IPS DF 4.7 (cell line): ENCODE results near the gene PTPRN.

Source experiments
- DNase-seq: peaks from one replicate; pipeline ENCODE4 v3.0.0-alpha.2; 2013; ENCODE audit warnings: low spot score; ENCODE audit errors: extremely low read depth

Gene PTPRN

DNA sequence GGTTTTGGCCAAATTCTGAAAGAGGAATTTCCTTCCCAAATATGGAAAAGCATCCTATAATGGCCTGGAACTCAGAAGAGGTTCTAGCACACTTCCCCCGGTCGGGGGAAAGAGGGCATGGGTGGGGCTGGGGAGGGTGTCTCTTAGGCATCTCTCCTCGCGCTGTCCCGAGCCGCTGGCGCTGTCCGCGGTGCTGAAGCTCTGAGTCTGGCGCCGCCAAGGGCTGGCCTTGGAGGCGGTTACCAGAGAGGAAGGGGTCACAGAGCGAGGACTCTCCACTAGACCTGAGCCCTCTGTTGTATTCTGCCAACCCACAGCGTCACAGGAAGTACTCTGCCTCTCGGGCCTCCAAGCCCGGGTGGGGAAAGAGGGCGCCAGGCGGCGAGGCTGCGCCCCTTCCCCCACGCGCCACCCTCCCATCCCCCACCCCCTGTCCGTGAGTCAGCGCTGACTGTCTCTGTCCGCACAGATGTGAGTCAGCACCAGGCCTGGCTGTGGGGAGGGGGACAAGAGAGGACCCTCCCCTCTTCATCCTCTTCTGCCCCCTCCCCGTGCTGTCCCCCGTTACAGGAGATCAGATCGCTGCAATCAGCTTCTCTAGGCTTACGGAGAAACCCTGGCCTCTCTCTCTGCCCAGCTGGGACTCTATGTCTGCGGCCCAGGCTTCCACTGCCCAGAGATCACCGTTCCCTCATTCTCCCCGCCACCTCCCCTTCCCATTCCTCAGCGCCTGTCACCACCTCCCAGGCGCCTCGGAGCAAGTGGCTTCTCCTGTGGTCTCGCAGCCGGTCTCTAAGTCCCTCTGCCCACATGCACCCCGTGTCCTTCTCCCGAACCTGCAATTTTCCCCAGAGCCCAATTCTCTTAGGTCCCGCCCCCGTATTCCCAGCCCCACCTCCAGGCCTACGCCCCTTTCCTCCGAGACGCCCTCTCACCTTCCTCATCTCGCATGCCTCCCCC, 779 bp downstream of the PTPRN start:
- DNase-seq = no peak

DNA sequence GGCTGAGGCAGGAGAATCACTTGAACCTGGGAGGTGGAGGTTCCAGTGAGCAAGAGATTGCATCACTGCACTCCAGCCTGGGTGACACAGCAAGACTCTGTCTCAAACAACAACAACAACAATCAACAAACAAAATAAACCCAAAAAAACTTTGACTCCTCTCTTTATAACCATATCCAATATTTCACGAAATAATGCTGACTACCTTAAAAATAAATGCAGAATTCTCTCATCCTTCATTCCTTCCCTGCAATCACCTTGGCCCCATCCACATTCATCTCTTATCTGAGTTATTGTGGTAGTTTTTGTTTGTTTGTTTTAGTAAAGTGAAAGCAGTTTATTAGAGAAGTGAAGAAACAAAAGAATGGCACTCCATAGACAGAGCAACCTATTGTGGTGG, 3.2 kb downstream of the PTPRN start:
- no peak for DNase-seq

DNA sequence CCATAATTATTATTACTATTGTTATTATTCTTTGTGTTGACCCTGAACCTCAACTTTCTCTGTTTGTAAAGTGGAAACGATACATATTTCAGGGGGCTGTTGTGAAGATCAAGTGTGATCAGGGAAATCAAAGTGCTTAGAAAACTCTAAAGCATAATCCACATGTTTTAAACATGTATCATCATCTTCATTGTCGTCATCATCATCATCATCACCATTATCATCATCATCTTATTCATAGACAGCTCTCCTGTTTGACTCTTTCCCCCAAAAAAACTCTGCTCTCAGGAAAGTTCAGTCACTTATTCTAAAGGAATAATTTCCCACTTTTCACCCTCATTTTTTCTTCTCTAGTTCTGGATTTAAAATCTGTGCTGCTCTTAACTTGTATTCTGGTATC, 5.0 kb downstream of the PTPRN start:
- no peak for DNase-seq

DNA sequence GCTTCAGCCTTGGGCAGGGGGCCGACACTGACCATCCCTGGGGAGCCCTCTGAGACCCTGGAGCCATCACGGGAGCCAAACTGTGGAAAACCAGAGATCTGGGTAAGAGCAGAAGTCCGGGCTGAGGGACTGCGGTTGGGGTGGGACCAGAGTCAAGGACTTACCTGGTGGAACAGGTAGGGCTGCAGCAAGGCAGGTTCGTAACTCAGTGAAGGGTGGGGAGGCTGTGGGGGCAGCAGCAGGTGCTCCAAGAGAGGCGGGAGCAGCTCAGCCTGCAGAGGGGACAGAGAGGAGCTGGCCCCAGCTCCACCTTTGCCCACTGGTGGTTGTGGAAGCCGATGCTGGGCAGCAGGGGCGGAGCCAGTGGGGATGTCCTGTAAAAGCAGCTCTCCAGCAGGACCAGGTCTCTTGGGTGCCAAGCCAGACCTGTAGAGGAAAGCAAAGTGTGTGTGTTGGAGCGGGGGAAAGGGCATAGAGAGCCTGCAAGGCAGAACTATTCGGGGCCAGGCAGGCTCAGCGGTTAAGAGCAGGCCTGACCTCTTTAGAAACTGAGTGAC, 6.7 kb downstream of the PTPRN start:
- no peak for DNase-seq

DNA sequence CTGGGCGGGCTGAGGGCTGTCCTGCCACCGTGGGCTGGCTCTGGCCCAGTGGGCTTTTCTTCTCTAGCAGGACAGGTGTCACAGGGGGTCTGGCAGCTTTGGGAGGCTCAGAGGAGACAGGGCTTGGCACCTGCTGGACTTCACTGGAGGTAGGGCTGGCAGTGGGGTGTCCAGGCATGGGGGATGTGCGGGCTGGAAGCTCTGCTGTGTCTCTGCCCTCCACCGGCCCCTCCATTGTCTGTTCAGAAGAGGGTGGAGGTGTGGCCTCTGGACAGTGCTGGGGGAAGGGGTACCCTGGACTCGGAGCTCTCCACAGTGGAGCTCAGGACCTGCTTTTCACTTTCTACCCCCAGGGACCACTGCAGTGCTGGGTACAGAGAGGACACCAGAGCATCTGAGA, 9.2 kb downstream of the PTPRN start:
- no peak for DNase-seq

DNA sequence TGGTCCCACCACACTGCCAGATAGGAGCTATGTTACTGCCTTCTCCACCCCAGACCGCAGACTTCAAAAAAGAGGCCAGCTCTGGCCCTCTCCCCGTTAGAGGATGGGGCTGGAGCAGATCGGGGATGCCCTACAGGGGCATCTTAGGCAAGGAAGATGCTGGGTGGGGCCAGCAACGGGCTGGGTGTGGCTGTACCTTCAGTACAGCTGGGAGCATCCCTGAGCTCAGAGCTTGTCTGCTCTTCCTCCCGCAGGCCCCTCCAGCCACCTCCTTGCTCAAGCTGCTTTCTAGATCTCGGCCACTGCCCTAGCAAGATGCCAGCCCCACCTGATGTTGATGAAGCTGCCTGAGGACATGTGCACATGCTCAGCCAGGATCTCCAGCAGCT, 9.8 kb downstream of the PTPRN start:
- no peak for DNase-seq

DNA sequence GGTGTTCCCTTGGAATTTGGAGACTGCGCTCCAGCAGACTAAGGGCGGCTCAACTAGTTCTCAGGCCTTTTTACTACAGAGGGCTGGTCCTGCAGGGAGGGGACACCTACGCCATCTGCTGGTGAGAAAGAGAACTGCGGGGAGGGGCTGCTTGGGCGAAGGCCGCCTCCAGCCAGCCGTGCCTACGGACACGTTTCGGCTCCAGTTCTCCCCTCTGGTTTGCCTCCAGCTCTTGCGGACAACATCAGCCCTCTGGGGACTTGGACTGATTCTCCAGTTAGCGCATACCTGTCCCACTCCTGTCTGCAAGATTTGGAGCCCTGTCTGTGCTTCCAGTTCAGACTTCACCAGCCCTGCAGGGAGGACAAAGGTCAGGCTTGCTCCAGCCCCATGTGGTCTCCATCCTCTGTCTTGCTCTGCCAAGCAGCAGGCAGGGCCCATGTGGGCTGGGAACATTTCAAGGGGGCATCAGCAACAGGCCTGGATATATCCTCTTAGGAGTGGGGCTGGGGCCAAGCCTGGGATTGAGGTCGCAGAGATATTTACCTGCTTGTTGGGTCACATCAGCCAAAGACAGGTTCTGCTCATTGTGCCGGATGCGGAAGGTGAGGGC, 10.3 kb downstream of the PTPRN start:
- DNase-seq = no peak

DNA sequence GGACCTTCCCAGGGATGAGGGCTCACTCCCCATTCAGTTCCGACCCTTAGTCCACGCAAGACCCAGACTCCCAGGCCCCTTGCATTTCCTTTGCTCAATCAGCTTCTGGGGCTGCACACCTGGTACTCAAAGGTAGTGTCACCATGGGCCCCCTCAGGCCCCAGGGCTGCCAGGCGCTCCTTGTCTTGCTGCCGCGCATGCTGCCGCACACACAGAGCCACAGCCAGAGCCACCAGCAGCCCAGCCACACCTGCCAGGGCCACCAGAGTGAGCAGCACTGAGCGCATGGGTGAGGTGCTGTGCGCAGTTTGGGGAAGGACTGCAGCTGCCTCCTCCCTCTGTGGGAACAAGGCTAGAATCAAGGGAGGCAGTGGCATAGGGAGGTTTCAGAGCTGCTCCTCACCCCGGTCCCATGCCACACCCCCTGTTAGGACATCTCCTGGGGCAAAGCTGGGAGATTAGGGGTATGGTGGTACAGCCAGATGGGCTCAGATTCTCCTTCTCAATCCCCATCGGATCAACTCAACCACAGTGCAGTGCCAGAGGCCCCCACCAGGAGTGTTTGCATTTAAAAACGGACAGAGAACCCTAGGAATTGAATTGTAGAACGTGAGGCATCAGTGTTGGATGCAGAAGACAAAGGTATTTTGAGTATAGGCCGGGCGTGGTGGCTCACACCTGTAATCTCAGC, 11.3 kb downstream of the PTPRN start:
- DNase-seq = no peak

DNA sequence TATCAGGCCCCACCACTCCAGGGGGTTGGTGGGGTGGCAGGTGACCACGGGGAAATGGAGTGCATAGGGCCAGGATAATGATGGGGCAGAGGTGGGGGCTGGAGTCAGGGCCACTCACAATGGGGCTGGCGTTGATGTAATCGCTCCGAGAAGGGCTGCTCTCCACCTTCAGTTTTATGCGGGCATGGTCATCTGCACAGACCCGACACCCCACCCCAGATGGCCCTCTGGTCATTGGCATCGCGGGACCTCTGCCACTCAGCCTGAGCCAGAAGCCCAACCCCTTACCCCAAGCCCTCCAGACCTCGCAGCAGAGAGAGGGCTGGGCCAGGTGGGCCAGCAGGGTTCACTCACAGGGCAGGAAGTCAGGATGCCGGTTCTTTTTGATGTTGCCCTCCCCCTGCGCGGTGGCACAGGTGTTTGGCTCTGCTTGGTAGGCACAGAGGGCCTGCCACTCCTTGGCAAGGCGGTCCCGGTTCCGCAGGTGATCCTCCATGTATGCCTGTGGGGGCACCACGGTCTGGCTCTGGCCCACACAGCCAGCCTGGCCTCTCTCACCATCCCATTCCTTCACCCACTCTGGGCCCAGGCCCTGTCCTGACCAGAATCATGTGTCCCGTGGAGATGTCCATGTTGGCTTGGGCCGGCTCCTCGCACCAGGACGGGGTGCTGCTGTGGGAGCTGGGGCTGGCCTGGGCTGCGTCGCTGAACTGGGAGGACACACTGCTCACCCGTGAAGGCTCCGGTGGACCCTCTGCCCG, 12.4 kb downstream of the PTPRN start:
- no peak for DNase-seq

DNA sequence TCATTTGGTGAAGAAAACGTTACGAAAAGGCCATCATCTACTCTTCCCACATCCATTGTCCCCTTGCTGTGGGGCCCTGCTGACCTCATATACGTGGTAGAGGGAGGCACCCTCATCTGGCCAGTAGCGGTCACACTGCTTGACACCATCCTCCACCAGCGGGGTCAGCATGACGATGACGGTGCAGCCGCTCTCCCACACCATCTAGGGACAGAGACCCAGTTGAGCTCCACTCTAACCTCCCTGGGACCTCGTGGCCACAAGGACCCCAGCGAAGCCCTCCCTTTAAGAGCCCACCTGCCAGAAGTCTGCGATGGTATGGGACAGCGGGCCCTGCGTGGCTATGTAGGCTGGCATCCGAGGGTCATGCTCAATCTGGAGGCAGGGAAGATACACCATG, 13.1 kb downstream of the PTPRN start:
- DNase-seq = no peak

DNA sequence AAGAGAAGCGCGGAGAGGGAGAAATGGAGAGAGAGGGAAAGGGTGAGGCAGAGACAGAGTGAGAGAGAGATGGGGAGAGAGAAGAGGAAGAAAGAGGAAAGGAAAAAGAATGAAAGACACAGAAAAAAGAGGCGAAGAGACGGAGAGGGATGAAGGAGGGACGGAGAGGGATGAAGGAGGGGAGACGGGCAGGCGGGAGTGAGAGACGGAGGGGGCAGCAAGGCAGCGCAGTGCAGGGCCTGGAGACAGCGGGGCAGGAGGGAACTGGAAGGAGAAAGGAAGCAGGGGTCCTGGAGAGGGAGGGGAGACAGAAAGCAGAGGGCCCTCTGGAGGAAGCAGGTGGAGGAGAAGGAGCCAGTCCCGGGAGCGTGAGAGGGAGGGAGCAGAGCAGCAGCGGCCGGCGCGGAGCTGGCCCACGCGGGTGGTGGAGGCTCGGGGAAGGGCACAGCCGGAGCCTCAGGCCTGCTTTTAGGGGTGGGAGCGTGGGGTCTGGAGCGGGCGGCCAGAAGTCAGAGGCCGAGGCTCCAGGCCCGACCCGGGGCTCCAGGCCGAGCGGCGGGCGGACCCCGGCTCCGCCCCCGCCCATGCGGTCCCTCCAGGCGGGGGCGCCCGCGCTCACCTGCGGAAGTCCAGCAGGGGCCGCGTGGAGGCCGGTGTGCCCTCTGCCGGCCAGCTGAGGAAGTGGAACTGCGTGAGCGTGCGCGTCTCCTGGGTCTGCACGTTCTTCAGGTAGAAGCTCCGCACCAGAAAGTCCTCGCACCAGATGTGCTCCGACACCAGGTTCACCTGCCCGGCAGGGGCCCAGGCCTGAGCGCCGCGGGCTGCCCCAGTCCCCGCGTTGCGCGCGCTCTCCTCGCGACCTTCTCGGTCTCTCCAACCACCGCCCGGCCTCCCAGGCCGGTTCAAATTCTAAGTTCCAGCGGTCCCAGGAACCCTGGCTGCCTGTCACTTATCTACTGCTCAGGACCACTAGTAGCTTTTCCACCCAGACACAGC, 14.5 kb downstream of the PTPRN start:
- peak; percentile 78 for DNase-seq

DNA sequence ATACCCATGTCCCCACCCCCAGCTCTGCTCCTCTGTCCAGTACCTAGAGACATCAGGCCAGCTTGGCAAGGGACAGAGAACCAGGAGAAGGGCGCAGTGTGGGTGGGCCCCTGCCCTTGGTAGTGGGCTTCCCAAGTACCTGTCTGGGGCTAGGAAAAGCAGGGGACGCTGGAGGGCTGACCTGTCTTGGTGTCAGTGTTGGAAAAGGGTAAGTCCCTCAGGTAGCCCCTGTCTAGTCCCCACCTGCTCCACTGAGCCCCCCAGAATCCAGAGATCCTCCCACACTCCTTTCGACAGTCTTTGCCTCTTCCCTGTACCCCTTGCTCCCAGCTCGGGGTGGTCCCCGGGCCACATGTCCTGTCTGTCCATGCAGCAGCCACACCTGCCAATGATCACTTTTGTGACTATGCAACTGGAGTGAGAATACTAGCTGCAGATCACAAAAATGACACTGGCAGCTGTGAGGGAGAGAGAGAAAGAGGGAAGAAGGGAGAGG, 15.4 kb downstream of the PTPRN start:
- no peak for DNase-seq

DNA sequence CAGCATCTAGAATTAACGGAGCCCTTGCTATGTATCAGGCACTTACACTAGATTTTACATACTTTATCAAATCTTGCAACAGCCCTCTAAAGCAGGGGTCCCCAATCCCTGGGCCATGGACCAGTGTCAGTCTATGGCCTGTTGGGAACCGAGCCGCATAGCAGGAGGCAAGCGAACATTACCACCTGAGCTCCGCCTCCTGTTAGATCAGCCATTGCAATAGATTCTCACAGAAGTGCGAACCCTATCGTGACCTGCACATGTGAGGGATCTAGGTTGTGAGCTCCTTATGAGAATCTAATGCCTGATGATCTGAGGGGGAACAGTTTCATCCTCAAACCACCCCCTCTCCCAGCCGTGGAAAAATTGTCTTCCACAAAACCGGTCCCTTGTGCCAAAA, 16.6 kb downstream of the PTPRN start:
- no peak for DNase-seq

DNA sequence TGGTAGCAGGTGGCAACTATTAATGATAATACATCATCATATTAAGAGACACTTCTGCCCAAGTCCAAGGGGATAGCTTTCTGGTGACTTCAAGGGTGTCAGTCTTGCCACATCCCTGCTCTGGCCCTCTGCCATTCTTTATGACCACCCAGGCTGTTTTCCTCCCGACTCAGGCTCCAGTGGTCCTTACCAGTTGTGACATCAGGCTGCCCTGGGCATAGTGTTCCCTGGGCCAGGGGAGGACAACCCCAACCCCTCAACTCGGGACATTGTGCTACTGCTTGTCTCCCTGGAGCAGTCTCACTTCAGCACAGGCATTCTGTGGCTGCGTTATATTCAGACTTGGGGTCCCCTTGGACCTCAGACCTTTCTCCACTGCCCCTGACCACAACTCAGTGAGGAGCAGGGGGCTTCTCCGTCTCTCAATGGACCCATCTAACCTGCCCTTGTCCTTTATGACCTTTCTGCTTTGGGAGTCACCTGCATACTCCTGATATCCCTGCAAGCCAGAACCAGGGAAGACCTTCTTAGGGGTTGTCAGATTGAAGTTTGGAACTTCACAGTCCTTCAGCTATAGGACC, 17.2 kb downstream of the PTPRN start:
- DNase-seq = no peak

DNA sequence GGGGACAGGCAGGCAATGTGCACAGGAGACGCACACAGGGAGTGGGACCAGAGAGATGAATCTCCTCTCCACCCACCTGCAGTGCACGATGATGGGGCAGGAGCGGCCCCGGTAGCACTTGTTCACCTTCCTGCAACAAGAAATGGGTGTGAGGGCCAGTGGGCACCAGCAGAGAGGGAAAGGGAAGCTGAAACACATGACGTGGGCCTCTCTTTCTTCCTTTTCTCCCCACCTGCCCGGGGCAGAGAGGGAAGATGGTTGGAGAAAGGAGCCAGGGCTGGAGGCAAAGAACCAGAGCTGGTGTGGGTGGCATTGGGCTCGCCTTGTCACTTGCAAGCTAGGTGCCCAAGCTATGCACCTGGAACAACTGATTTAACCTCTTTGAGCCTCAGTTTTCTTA, 17.8 kb downstream of the PTPRN start:
- no peak for DNase-seq

DNA sequence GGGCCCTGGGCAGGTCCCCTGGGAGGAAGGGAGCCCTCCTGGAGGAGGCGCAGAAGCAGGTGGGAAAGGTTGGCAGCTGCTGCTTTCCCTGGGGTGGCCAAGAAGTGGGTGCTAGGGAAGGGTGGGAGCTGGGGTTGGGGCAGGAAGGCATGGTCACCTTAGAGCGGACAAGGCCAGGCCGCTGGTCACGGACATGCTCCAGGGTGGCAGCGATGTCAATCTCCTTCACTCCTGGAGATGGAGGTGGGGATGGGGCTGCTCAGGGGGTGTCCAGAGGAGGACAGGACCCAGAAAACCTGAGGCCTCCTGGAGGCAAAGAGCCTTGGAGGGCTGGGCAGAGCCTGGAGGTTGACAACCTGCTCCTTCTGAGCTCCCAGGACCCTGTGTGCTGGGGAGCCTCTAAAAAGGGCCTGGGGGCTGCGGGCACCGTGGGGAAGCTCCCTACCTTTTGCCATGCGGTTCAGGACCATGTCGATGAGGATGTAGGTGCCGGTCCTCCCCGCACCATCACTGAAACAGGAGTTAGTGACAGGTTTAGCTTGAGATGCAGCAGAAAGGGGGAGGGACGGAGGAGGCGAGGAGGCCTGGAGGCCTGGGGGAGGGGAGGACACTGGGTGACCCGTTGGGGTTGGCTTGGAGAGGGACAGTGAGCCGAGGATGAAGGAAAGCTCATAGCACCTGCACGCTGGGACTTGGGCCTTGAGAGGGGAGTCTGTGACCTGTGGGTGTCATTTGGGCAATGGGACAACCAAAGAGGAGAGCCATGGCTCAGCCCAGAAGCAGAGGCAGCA, 18.6 kb downstream of the PTPRN start:
- no peak for DNase-seq

DNA sequence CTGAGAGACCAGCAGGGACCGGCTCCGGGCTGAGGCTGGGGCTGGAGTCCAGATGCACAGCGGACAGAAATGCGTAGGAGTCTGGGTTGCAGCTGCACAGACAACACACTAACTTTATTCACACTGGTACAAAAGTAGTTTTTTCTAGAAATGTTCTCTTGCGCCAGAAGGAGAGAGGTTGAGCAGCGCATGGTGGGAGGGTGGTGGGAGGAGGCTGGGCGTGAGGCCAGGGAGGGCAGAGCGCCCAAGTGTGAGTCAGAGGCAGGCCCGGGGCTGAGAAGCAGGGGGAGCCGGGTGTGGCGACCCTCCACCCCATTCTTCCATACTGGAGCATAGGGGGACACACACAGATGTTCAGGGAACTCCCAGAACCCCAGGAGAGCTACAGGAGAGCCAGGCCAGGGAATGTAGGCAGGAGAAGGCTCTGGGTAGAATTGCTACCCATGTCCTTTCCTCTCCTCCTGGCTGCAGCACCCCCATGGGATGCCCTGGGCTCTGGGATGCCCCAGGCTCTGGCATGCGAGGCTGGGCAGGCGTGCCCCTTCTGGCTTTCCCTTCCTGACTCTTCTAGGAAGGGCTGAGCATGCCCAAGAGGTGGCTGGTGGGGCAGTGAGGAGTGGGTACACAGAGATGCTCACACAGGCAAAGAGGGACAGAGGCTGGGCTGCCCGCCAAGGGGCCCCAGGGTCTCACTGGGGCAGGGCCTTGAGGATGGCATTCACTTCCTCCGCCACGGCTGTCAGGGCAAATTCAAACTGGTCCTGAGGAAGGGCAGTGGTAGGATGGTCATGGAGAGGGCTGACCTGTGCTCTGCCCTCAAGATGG, 19.5 kb downstream of the PTPRN start:
- no peak for DNase-seq

DNA sequence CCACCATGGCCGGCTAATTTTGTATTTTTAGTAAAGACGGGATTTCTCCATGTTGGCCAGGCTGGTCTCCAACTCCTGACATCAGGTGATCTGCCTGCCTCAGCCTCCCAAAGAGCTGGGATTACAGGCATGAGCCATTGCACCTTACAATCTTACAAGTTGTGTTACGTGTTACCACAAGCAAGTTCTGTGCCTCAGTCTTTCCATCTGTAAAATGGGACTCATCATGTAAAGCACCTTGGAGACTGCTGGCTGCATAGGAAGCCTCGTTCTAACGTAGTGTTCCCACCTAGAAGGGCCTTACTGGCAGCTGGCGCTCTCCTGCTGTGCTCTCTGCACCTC, 20.0 kb downstream of the PTPRN start:
- no peak for DNase-seq
